Measurements from ENCODE around the gene AP3B2.

The AP3B2 gene

DNA sequence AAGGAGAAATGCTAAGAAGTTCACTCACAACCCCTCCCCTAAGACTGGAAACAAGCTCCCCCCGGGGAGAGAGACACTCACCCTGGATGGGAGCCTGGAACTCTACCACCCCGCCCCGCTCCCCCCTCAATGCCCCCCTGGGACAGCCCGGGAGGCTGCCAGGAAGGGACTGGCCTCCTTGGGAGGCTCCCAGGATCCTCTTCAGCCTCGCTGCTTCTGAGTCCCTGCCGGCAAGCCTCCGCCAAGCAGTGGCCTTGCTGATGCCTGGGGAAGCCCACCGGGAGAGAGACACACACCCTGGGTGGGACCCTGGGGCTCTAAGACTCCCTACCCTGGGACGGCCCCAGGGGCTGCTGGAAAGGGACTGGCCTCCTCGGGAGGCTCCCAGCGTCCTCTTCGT is 95.9 kb downstream of the AP3B2 start:
- TF ChIP-seq, protein P1, sequence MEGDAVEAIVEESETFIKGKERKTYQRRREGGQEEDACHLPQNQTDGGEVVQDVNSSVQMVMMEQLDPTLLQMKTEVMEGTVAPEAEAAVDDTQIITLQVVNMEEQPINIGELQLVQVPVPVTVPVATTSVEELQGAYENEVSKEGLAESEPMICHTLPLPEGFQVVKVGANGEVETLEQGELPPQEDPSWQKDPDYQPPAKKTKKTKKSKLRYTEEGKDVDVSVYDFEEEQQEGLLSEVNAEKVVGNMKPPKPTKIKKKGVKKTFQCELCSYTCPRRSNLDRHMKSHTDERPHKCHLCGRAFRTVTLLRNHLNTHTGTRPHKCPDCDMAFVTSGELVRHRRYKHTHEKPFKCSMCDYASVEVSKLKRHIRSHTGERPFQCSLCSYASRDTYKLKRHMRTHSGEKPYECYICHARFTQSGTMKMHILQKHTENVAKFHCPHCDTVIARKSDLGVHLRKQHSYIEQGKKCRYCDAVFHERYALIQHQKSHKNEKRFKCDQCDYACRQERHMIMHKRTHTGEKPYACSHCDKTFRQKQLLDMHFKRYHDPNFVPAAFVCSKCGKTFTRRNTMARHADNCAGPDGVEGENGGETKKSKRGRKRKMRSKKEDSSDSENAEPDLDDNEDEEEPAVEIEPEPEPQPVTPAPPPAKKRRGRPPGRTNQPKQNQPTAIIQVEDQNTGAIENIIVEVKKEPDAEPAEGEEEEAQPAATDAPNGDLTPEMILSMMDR (conservative IDR thresholded peaks at IDR 0.05; ENCODE audit: control insufficient read depth, insufficient read depth, low read depth, low read length): no peak
- DNase-seq (ENCODE audit: low read depth): no peak
- no peak overlapping the region for H3K4me3 ChIP-seq (ENCODE audit: control insufficient read depth, low read depth, low read length)

DNA sequence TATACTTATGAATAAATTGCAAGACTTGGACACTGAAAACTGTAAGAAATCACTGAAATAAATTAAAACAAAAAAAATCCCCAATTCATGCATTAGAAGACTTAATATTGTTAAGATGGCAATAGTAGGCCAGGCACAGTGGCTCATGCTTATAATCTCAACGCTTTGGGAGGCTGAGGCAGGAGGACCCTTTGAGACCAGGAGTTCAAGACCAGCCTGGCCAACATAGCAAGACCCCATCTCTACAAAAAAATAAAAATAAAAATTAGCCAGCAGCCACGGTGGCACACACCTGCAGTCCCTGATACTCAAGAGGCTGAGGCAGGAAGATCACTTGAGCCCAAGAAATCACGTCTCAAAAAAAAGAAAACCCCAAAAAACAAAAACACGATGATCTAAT is 98.3 kb downstream of the AP3B2 start:
- TF ChIP-seq, protein P1 (conservative IDR thresholded peaks at IDR 0.05; ENCODE audit: control insufficient read depth, insufficient read depth, low read depth, low read length): no peak
- H3K4me3 ChIP-seq (ENCODE audit: control insufficient read depth, low read depth, low read length): no peak overlapping the region
- no peak for DNase-seq (ENCODE audit: low read depth)
